CD8-positive, alpha-beta memory T cell (primary cell): ENCODE data around the gene LEO1. TPM values are rescaled to one million over a fixed set of nuclear protein-coding genes. Genes with fewer than 3 reads are reported as not detected.
A peak's percentile ranks its signal among the peaks of the same experiment; 100 is the strongest.

ENCODE experiments used
- CTCF ChIA-PET: fragments of 350-600 bp; sonication (Branson Sonifier 250); formaldehyde crosslinking; loops from one replicate; lab custom pipeline; 2021; ENCODE audit warnings: antibody characterized with exemption; lab: Charles Lee
- POLR2A ChIA-PET: fragments of 350-600 bp; sonication (Branson Sonifier 250); formaldehyde crosslinking; loops from one replicate; lab custom pipeline; 2021; ENCODE audit warnings: antibody characterized with exemption; lab: Charles Lee
- DNase-seq, 5 donors: peaks; one replicate each; pipeline versions ENCODE4 v3.0.0 to v3.0.0-alpha.2; 2020 to 2022; ENCODE audit warnings: mixed read lengths in 1 of 5
- H3K27ac ChIP-seq: one replicate; pipeline ENCODE4 v1.7.0; 2013; ENCODE audit warnings: low read depth, mild to moderate bottlenecking, low read length, moderate library complexity
- H3K27me3 ChIP-seq: 2 replicates; pipeline ENCODE4 v1.7.0; 2013; ENCODE audit warnings: low read length, mild to moderate bottlenecking; ENCODE audit not compliant: insufficient read depth, poor library complexity, severe bottlenecking
- H3K36me3 ChIP-seq: 2 replicates; pipeline ENCODE4 v1.7.0; 2013; ENCODE audit warnings: mild to moderate bottlenecking, low read length, moderate library complexity; ENCODE audit not compliant: insufficient read depth
- H3K4me1 ChIP-seq: 2 replicates; pipeline ENCODE4 v1.7.0; 2013; ENCODE audit warnings: mild to moderate bottlenecking, low read length, moderate library complexity; ENCODE audit not compliant: insufficient read depth
- H3K4me3 ChIP-seq: 2 replicates; pipeline ENCODE4 v1.7.0; 2013; ENCODE audit warnings: mild to moderate bottlenecking, low read length
- H3K9me3 ChIP-seq: 2 replicates; pipeline ENCODE4 v1.7.0; 2013; ENCODE audit warnings: mild to moderate bottlenecking, low read length
- H3K27ac Mint-ChIP-seq, 8 donors: one replicate each; pipeline ENCODE4 v1.8.0; 2020 to 2021; ENCODE audit warnings: mixed read lengths in 8 of 8, mild to moderate bottlenecking in 6 of 8, inconsistent platforms in 3 of 8, moderate library complexity in 3 of 8
- H3K27me3 Mint-ChIP-seq, 2 donors: one replicate each; pipeline ENCODE4 v1.8.0; 2020 to 2021; ENCODE audit warnings: mixed read lengths in 2 of 2, mild to moderate bottlenecking in 1 of 2, moderate library complexity in 1 of 2
- H3K36me3 Mint-ChIP-seq, 3 donors: one replicate each; pipeline ENCODE4 v1.8.0; 2020 to 2021; ENCODE audit warnings: mixed read lengths in 3 of 3, inconsistent platforms in 1 of 3, mild to moderate bottlenecking in 1 of 3
- H3K4me1 Mint-ChIP-seq, 3 donors: one replicate each; pipeline ENCODE4 v1.8.0; 2020 to 2021; ENCODE audit warnings: mixed read lengths in 3 of 3, inconsistent platforms in 1 of 3, mild to moderate bottlenecking in 1 of 3
- H3K4me3 Mint-ChIP-seq, 7 donors: one replicate each; pipeline ENCODE4 v1.8.0; 2020 to 2021; ENCODE audit warnings: mixed read lengths in 7 of 7, mild to moderate bottlenecking in 6 of 7, moderate library complexity in 4 of 7, inconsistent platforms in 2 of 7
- H3K9me3 Mint-ChIP-seq, 5 donors: one replicate each; pipeline ENCODE4 v1.8.0; 2020 to 2022; ENCODE audit warnings: mixed read lengths in 5 of 5, mild to moderate bottlenecking in 3 of 5, moderate library complexity in 2 of 5, inconsistent platforms in 1 of 5
- polyA plus RNA-seq: library from polyadenylated mRNA; unstranded; fragments of 300-500 nt; fragmentation: Illumina TruSeq; gene quantifications from one replicate; pipeline ENCODE4 v1.2.3, GENCODE V29; 2021
- total RNA-seq, 2 experiments: library from RNA; stranded (reverse); gene quantifications; one replicate each; pipeline ENCODE4 v1.2.3, GENCODE V29; 2021

LEO1 gene
- total and polyA plus RNA-seq, 3 experiments from 2014 or later = 27.3 to 38.2 (median 36.0) TPM

- POLR2A ChIA-PET = interaction anchor here (0.6 to 2.3 kb wide), 2 partner anchors 50 to 1545 kb away, joined by 7 to 11 read pairs; no protein-coding TSS in a partner anchor
These were observed 1.3 kb downstream of the LEO1 start for GRCh38 chr15:51970132-51970817.

DNA sequence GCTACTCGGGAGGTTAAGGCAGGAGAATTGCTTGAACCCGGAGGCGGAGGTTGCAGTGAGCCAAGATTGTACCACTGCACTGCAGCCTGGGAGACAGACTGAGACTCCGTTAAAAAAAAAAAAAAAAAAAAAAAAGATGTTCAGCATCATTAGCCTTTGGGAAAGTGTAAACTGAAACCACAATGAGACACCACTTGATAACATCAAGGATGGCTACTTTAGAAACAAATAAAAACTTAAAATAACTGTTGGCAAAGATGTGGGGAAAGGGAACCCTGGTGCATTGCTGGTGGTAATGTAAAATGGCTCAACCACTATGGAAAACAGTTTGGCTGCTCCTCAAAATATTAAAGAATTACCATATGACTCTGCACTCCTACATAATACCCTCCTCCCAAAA is 1.9 kb downstream of the LEO1 start:
- Mint-ChIP-seq H3K27ac (peak overlapping the region in 4 of 8 donors; percentile 19 to 96 (median 56)), H3K27me3 (peaks cover 0 to 4% of the 10 kb centered on the region in 2 donors)

More at GRCh38 chr15:51970132-51970817, 1.3 kb downstream of the LEO1 start:
- Histone ChIP-seq H3K36me3 (peaks cover 9% of the 10 kb centered on the region), H3K27ac (peak overlapping the region; percentile 70), H3K27me3 (no peaks in the 10 kb centered on the region), H3K4me3 (peak overlapping the region; percentile 70), H3K9me3 (peaks cover 3% of the 10 kb centered on the region), H3K4me1 (peaks cover 21% of the 10 kb centered on the region)
- peak overlapping the region; percentile 91 to 99 (median 96) for H3K27ac Mint-ChIP-seq
- H3K27me3 Mint-ChIP-seq = peaks cover 0 to 4% of the 10 kb centered on the region in 2 donors
- peak overlapping the region; percentile 94 to 98 (median 96) for H3K4me3 Mint-ChIP-seq
- CTCF ChIA-PET = interaction anchor here (1.2 to 1.5 kb wide), 2 partner anchors 80 to 257 kb away, joined by 3 read pairs; no protein-coding TSS in a partner anchor
- peaks cover 14 to 27% (median 17%) of the 10 kb centered on the region in 3 donors for H3K36me3 Mint-ChIP-seq
- peaks cover 0 to 15% (median 13%) of the 10 kb centered on the region in 5 donors for H3K9me3 Mint-ChIP-seq
- peaks cover 36 to 38% (median 38%) of the 10 kb centered on the region in 3 donors for H3K4me1 Mint-ChIP-seq
- DNase-seq = no peak

GRCh38 chr15:51967583-51967982 is 4.0 kb downstream of the LEO1 start:
- ChIA-PET CTCF (interaction anchor here (1.2 kb wide), 1 partner anchor 111 kb away, joined by 3 read pairs; no protein-coding TSS in a partner anchor), POLR2A (no interaction called here)
- Mint-ChIP-seq H3K27me3 (peaks cover 0 to 4% of the 10 kb centered on the region in 2 donors), H3K9me3 (peaks cover 0 to 15% (median 13%) of the 10 kb centered on the region in 5 donors), H3K27ac (peak overlapping the region in 3 of 8 donors; percentile 29 to 46 (median 31)), H3K4me1 (peaks cover 40 to 57% (median 51%) of the 10 kb centered on the region in 3 donors), H3K4me3 (peak overlapping the region in 1 of 7 donors; percentile 79), H3K36me3 (peaks cover 17 to 45% (median 21%) of the 10 kb centered on the region in 3 donors)
- Histone ChIP-seq H3K36me3 (peaks cover 9% of the 10 kb centered on the region), H3K4me3 (no peak overlapping the region), H3K27ac (no peak overlapping the region), H3K4me1 (peaks cover 21% of the 10 kb centered on the region), H3K27me3 (no peaks in the 10 kb centered on the region), H3K9me3 (peaks cover 3% of the 10 kb centered on the region)
- no peak for DNase-seq

More for the DNA sequence above, 1.9 kb downstream of the LEO1 start:
- Histone ChIP-seq H3K4me3 (no peak overlapping the region), H3K27ac (no peak overlapping the region), H3K27me3 (no peaks in the 10 kb centered on the region), H3K36me3 (peaks cover 9% of the 10 kb centered on the region), H3K4me1 (peaks cover 21% of the 10 kb centered on the region), H3K9me3 (peaks cover 3% of the 10 kb centered on the region)
- DNase-seq = no peak
- Mint-ChIP-seq H3K4me3 (peak overlapping the region; percentile 23 to 98 (median 96)), H3K4me1 (peaks cover 40 to 44% (median 42%) of the 10 kb centered on the region in 3 donors), H3K9me3 (peaks cover 0 to 15% (median 13%) of the 10 kb centered on the region in 5 donors), H3K36me3 (peaks cover 17 to 32% (median 17%) of the 10 kb centered on the region in 3 donors)
- ChIA-PET CTCF (no interaction called here), POLR2A (no interaction called here)

- Histone ChIP-seq H3K36me3 (peaks cover 16% of the 10 kb centered on the region), H3K4me1 (peaks cover 21% of the 10 kb centered on the region), H3K27ac (no peak overlapping the region), H3K4me3 (no peak overlapping the region), H3K9me3 (peaks cover 3% of the 10 kb centered on the region), H3K27me3 (no peaks in the 10 kb centered on the region)
- peaks cover 17 to 52% (median 24%) of the 10 kb centered on the region in 3 donors for H3K36me3 Mint-ChIP-seq
- no peaks in the 10 kb centered on the region for H3K27me3 Mint-ChIP-seq
- H3K4me3 Mint-ChIP-seq = no peak overlapping the region
- POLR2A ChIA-PET = no interaction called here
- peak overlapping the region in 1 of 8 donors; percentile 4 for H3K27ac Mint-ChIP-seq
- H3K9me3 Mint-ChIP-seq = peaks cover 0 to 14% (median 11%) of the 10 kb centered on the region in 5 donors
- H3K4me1 Mint-ChIP-seq = peaks cover 36 to 52% (median 44%) of the 10 kb centered on the region in 3 donors
- CTCF ChIA-PET = no interaction called here
- no peak for DNase-seq
These were observed 5.4 kb downstream of the LEO1 start for GRCh38 chr15:51966192-51966591.

GRCh38 chr15:51965691-51966090 is 5.9 kb downstream of the LEO1 start:
- ChIA-PET CTCF (no interaction called here), POLR2A (no interaction called here)
- Histone ChIP-seq H3K9me3 (peaks cover 3% of the 10 kb centered on the region), H3K27ac (no peak overlapping the region), H3K4me1 (peaks cover 17% of the 10 kb centered on the region), H3K4me3 (no peak overlapping the region), H3K27me3 (no peaks in the 10 kb centered on the region), H3K36me3 (peaks cover 18% of the 10 kb centered on the region)
- Mint-ChIP-seq H3K4me1 (peaks cover 31 to 47% (median 39%) of the 10 kb centered on the region in 3 donors), H3K36me3 (peaks cover 19 to 53% (median 24%) of the 10 kb centered on the region in 3 donors), H3K27ac (peak overlapping the region in 1 of 8 donors; percentile 91), H3K4me3 (peak overlapping the region in 1 of 7 donors; percentile 24), H3K27me3 (no peaks in the 10 kb centered on the region), H3K9me3 (peaks cover 0 to 14% (median 11%) of the 10 kb centered on the region in 5 donors)
- DNase-seq = no peak

- Histone ChIP-seq H3K36me3 (peaks cover 34% of the 10 kb centered on the region), H3K4me1 (no peaks in the 10 kb centered on the region), H3K9me3 (no peaks in the 10 kb centered on the region), H3K27me3 (no peaks in the 10 kb centered on the region), H3K4me3 (no peak overlapping the region), H3K27ac (no peak overlapping the region)
- Mint-ChIP-seq H3K36me3 (peaks cover 11 to 81% (median 37%) of the 10 kb centered on the region in 3 donors), H3K4me1 (peaks cover 0 to 5% (median 0%) of the 10 kb centered on the region in 3 donors), H3K27me3 (no peaks in the 10 kb centered on the region), H3K4me3 (no peak overlapping the region), H3K27ac (no peak overlapping the region), H3K9me3 (no peaks in the 10 kb centered on the region)
- DNase-seq = no peak
- ChIA-PET POLR2A (no interaction called here), CTCF (no interaction called here)
These were observed 16.1 kb downstream of the LEO1 start for GRCh38 chr15:51955504-51955903.

DNA sequence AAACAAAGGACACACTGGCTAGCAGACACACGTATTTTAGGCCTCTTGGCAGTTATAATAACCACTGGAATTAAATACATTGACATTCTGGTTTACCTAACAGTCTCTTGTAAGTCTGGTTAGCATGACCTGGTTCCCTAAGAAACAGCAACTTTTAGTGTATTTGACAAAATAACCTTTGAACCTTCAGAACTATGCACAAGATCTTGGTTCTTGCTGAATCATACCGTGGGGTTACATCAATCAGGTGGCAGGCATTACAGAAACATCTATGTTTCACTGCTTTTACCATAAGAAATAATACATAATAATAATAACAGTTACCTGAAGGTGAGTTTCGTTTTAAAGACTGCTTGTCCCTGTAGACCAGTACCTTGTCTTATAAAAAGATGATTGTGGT is 18.8 kb downstream of the LEO1 start:
- Histone ChIP-seq H3K27me3 (no peaks in the 10 kb centered on the region), H3K27ac (no peak overlapping the region), H3K4me3 (no peak overlapping the region), H3K4me1 (no peaks in the 10 kb centered on the region), H3K36me3 (peaks cover 46% of the 10 kb centered on the region), H3K9me3 (no peaks in the 10 kb centered on the region)
- no peaks in the 10 kb centered on the region for H3K9me3 Mint-ChIP-seq
- peaks cover 9 to 83% (median 34%) of the 10 kb centered on the region in 3 donors for H3K36me3 Mint-ChIP-seq
- ChIA-PET CTCF (no interaction called here), POLR2A (no interaction called here)
- peak overlapping the region in 1 of 7 donors; percentile 44 for H3K4me3 Mint-ChIP-seq
- H3K4me1 Mint-ChIP-seq = peaks cover 0 to 5% (median 0%) of the 10 kb centered on the region in 3 donors
- no peaks in the 10 kb centered on the region for H3K27me3 Mint-ChIP-seq
- no peak for DNase-seq
- H3K27ac Mint-ChIP-seq = no peak overlapping the region

GRCh38 chr15:51947124-51947523 is 24.5 kb downstream of the LEO1 start:
- no peak overlapping the region for H3K27ac ChIP-seq
- peak overlapping the region in 4 of 8 donors; percentile 29 to 73 (median 62) for H3K27ac Mint-ChIP-seq
- H3K27me3 Mint-ChIP-seq = no peaks in the 10 kb centered on the region
- DNase-seq = no peak
- H3K4me1 Mint-ChIP-seq = peaks cover 2 to 12% (median 11%) of the 10 kb centered on the region in 3 donors
- no peaks in the 10 kb centered on the region for H3K4me1 ChIP-seq
- no peak overlapping the region for H3K4me3 Mint-ChIP-seq
- H3K9me3 Mint-ChIP-seq = no peaks in the 10 kb centered on the region
- peaks cover 0 to 86% (median 37%) of the 10 kb centered on the region in 3 donors for H3K36me3 Mint-ChIP-seq
- H3K4me3 ChIP-seq = no peak overlapping the region
- no peaks in the 10 kb centered on the region for H3K27me3 ChIP-seq
- H3K9me3 ChIP-seq = no peaks in the 10 kb centered on the region
- H3K36me3 ChIP-seq = peaks cover 54% of the 10 kb centered on the region
- POLR2A ChIA-PET = no interaction called here
- CTCF ChIA-PET = no interaction called here
